GM18498 (cell line): Measurements from ENCODE around the gene GPR37L1.
"Not testable (repeated sequence)": the region's sequence is repeated elsewhere in the genome, so short reads cannot be mapped to it uniquely, and the experiment has no call there.

ENCODE experiments used
- ATAC-seq: cut with Tn5 transposase; IDR thresholded peaks from one replicate; pipeline ENCODE4 v1.9.1; 2021; ENCODE audit warnings: mild to moderate bottlenecking, moderate library complexity; ENCODE audit not compliant: unreplicated experiment

GPR37L1 gene

GRCh38 chr1:202167054-202167453 is 44.3 kb downstream of the GPR37L1 start:
- not testable (repeated sequence) for ATAC-seq

DNA sequence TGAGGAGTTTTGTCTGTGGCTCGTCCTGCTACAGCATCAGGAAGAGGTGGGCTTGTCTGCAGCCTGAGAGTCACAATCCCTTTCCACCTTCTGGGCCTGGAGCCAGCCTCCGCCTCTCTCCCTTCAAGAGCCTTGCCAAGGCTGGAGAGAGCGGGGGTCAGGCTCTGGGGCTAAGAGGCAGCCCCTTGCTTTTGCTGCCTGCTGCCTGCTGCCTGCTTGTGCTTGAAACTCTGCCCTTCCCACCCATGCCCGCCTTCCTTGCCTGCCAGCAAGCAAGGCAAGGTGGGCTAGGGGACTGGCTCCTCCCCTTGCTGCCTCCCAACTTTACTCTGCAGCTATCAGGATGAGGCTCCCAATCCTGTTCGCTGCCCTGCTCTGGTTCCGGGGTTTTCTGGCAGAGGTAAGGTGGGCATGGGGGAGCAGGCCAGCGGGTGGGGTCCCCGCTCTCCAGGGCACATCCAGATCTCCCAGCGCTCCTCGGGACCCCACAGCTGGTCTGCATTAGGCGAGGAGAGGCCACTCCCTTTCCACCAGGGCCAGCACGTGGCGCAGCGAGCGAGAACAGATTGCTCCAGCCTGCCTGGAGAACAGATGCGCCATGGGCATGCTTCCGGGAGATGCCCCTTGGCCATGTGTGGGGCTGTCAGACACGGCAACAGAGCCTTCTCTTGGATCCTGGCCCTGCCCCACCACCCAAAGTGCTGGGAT is 45.1 kb downstream of the GPR37L1 start:
- no peak for ATAC-seq

DNA sequence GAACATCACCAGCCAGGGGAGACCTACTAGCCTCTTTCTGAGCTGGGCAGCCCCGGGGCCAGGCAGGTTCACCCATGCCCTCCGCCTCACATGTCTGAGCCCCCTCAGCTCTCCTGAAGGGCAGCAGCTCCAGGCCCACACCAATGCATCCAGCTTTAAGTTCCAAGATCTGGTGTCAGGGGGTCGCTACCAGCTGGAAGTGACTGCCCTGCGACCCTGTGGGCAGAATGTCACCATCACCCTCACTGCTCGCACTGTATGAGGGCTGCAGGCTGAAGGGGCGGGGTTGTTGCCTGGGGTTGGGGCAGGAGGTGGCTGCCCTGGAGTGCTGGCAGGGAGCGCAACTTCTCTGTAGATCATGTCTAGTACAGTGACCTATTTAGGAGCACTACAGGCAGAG is 46.1 kb downstream of the GPR37L1 start:
- ATAC-seq: no peak

GRCh38 chr1:202170726-202171125 is 48.0 kb downstream of the GPR37L1 start:
- no peak for ATAC-seq

GRCh38 chr1:202171292-202172014 is 48.7 kb downstream of the GPR37L1 start:
- ATAC-seq: no peak

GRCh38 chr1:202172015-202172355 is 49.3 kb downstream of the GPR37L1 start:
- no peak for ATAC-seq

DNA sequence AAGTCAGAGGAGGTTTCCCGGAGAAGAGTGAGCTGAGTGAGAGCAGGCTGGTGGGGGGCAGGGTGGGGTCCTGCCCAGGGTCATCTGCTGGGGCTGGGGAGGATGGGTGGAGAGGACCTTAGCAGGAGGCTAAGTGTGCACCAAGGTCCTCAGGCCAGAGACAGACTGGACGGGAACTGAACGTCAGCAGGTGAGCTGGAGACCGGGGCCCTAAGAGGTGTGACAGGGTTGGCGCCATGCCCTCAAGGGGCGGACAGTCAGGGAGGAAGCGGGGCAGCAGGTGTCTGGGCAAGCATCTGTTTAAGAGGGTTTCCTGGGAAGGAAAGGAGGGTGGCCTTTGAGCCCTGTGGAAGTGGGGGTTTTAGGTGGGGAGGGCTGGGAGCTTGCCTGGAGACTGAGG is 51.3 kb downstream of the GPR37L1 start:
- ATAC-seq: no peak

GRCh38 chr1:202176949-202177927 is 54.5 kb downstream of the GPR37L1 start:
- ATAC-seq: no peak

GRCh38 chr1:202179828-202180750 is 57.4 kb downstream of the GPR37L1 start:
- ATAC-seq: no peak

DNA sequence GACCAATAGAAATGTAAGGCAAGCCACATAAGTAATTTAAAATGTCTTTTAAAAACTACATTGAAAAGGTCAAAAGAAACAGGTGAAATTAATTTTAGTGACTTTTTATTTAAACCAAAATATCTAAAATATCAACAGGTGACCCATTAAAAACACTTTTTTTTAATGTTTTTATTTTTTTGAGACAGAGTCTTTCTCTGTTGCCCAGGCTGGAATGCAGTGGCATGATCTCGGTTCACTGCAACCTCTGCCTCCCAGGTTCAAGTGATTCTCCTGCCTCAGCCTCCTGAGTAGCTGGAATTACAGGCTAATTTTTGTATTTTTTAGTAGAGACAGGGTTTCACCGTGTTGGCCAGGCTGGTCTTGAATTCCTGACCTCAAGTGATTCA is 58.0 kb downstream of the GPR37L1 start:
- not testable (repeated sequence) for ATAC-seq

DNA sequence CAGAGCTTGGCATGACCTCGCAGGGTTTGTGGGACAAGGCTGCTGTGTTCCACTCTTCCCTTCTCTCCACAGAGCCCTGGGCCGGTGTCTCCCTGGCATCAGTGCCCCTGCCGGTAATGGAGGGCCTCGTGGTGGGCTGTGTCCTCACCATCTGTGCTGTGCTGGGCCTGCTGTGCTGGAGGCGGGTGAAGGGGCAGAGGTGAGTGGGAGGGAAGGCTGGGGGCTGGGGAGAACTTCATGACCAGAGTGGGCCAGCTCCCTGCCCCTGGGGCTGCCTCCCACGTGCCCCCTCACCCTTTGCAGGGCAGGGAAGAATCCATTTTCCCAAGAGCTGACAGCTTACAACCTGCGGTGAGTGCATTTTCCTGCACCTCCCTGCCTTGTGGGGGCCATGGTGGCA is 58.9 kb downstream of the GPR37L1 start:
- no peak for ATAC-seq

- ATAC-seq: no peak
These were observed 59.5 kb downstream of the GPR37L1 start for GRCh38 chr1:202182040-202182877.
